ENCODE results near the gene LUC7L. TPM values are rescaled to one million over a fixed set of nuclear protein-coding genes. Genes with fewer than 3 reads are reported as not detected.

LUC7L gene
- total RNA-seq, 4 donors from 2014 or later: 38.4 to 111 (median 43.5) TPM

DNA sequence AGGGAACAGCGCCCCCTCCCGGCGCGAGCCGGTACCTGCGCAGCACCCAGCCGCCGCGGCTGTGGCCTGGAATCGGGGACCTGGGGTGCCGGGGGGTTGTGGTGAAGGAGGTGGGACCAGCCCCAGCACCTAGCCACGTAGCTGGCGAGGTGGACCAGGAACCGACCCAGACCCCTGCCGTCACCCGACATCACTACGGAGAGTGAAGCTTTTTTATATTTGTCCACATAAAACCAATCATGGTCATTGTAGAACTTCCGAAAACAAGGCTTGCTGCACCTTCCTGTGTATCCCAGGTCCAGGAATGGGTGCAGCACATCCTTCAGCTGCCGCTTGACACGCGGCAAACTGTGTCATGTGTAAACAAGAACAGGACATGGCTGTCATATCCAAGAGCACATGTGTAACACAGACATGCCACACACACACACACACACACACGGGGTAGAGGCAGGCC lies 47.7 kb downstream of the LUC7L start:
- no peak overlapping the region for H3K4me3 ChIP-seq (ENCODE audit: low read depth, poor library complexity, severe bottlenecking)
- WGBS, 2 donors: 8 to 12% methylated on average over 13 of the region's 22 CpGs
- intact Hi-C loops (cut with DNase I; ENCODE audit: low total_unique reads): loop anchor here (5.0 kb wide), 1 partner anchor 74 kb away; no protein-coding TSS in a partner anchor
- no peak for TF ChIP-seq CTCF (IDR thresholded peaks at IDR 0.05)
- peak; percentile 27 to 94 for DNase-seq (ENCODE audit: low spot score in 2 of 2)

GRCh38 chr16:180681-181564 lies 48.3 kb downstream of the LUC7L start:
- TF ChIP-seq CTCF (IDR thresholded peaks at IDR 0.05) (peak in 1 of 3 donors; percentile 16), POLR2A (IDR thresholded peaks at IDR 0.05) (no peak)
- intact Hi-C loops (cut with DNase I; ENCODE audit: low total_unique reads): loop anchor here (5.0 kb wide), 1 partner anchor 74 kb away; no protein-coding TSS in a partner anchor
- 0 to 2% methylated on average over 29 to 58 of the region's 89 CpGs for WGBS, 2 donors
- no peak for DNase-seq (ENCODE audit: low spot score in 2 of 2)
- no peak overlapping the region for H3K4me3 ChIP-seq (ENCODE audit: low read depth, poor library complexity, severe bottlenecking)

GRCh38 chr16:180101-180675 lies 49.1 kb downstream of the LUC7L start, which contains the start of gene HBQ1:
Gene HBQ1, plus strand, starts transcription at chr16:180459. Its CDS starts 28 bp downstream, at chr16:180487.
- TF ChIP-seq POLR2A (IDR thresholded peaks at IDR 0.05) (no peak), CTCF (IDR thresholded peaks at IDR 0.05) (no peak)
- no peak for DNase-seq (ENCODE audit: low spot score in 2 of 2)
- intact Hi-C loops (cut with DNase I; ENCODE audit: low total_unique reads): loop anchor here (5.0 kb wide), 1 partner anchor 73 kb away; no protein-coding TSS in a partner anchor
- WGBS, 2 donors: 9 to 11% methylated on average over 32 to 54 of the region's 59 CpGs
- H3K4me3 ChIP-seq (ENCODE audit: low read depth, poor library complexity, severe bottlenecking): no peak within 1 kb of the TSS

DNA sequence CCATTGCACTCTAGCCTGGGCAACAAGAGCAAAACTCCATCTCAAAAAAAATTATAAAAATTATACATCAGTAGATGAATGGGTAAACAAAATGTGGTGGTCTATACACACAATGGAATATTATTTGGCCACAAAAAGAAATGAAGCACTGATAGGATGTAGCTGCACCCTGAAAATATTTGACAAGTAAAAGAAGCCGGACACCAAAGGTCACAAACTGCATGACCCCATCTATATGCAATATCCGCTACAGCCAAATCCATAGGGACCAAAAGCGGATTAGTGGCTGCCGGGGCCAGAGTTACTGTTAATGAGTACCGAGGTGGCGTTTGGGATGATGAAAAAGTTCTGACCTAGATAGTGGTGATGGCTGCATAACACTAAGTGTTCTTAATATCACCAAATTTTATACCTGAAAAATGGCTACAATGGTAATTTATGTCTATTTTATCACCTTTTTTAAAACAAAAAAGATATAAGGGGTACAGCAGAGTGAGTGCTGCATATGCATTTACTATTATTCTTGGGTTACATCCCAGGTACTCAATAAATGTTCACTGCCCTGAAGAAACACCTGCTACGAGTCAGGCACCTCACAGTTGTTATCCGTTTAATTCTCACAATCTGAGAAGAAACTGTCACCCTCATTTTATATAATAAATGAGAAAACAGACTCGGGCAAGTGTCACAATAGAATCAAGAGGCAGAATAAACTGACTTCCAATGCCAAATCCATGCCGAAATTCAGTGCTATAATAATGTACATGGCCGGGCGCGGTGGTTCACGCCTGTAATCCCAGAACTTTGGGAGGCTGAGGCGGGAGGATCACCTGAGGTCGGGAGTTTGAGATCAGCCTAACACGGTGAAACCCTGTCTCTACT lies 49.8 kb downstream of the LUC7L start:
- DNase-seq (ENCODE audit: low spot score in 2 of 2): no peak
- intact Hi-C loops (cut with DNase I; ENCODE audit: low total_unique reads): loop anchor here (5.0 kb wide), 1 partner anchor 72 kb away; no protein-coding TSS in a partner anchor
- no peak for TF ChIP-seq POLR2A (IDR thresholded peaks at IDR 0.05)
- WGBS, 2 donors: 71 to 74% methylated on average over 17 of the region's 17 CpGs
- H3K4me3 ChIP-seq (ENCODE audit: low read depth, poor library complexity, severe bottlenecking): no peak overlapping the region

DNA sequence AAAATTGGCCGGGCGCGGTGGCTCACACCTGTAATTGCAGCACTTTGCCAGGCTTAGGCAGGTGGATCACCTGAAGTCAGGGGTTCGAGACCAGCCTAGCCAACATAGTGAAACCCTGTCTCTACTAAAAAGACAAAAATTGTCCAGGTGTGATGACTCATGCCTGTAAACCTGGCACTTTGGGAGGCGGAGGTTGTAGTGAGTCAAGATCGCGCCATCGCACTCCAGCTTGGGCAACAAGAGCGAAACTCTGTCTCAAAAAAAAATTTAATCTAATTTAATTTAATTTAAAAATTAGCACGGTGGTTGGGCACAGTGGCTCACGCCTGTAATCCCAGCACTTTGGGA lies 50.6 kb downstream of the LUC7L start:
- TF ChIP-seq CTCF (IDR thresholded peaks at IDR 0.05) (no peak), POLR2A (IDR thresholded peaks at IDR 0.05) (no peak)
- no peak overlapping the region for H3K4me3 ChIP-seq (ENCODE audit: low read depth, poor library complexity, severe bottlenecking)
- DNase-seq (ENCODE audit: low spot score in 2 of 2): no peak
- intact Hi-C loops (cut with DNase I; ENCODE audit: low total_unique reads): no loop called here
- 82 to 84% methylated on average over 11 of the region's 11 CpGs for WGBS, 2 donors

Measured in lower leg skin (tissue), 4 donors.